ENCODE measurements around the gene ATP8A2.

- TF ChIP-seq, protein P1, sequence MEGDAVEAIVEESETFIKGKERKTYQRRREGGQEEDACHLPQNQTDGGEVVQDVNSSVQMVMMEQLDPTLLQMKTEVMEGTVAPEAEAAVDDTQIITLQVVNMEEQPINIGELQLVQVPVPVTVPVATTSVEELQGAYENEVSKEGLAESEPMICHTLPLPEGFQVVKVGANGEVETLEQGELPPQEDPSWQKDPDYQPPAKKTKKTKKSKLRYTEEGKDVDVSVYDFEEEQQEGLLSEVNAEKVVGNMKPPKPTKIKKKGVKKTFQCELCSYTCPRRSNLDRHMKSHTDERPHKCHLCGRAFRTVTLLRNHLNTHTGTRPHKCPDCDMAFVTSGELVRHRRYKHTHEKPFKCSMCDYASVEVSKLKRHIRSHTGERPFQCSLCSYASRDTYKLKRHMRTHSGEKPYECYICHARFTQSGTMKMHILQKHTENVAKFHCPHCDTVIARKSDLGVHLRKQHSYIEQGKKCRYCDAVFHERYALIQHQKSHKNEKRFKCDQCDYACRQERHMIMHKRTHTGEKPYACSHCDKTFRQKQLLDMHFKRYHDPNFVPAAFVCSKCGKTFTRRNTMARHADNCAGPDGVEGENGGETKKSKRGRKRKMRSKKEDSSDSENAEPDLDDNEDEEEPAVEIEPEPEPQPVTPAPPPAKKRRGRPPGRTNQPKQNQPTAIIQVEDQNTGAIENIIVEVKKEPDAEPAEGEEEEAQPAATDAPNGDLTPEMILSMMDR (conservative IDR thresholded peaks at IDR 0.05; ENCODE audit: low read length), result no peak
- TF ChIP-seq EZH2phosphoT487 (IDR thresholded peaks at IDR 0.05; ENCODE audit: borderline replicate concordance, low read depth, low read length), result no peak
Observed at GRCh38 chr13:25632166-25632888, 260.6 kb downstream of the ATP8A2 start.

All from OCI-LY7 (cell line).